Stimulated activated CD4-positive, alpha-beta T cell treated with anti-CD3 and anti-CD28 coated beads, Interleukin-4, amount 100 ng/mL, for 4 hours (primary cell): Measurements from ENCODE around the gene TMEM62.
A peak's percentile ranks its signal among the peaks of the same experiment; 100 is the strongest.
"Not testable (repeated sequence)": the region's sequence is repeated elsewhere in the genome, so short reads cannot be mapped to it uniquely, and the experiment has no call there.

Experiments
- DNase-seq, 2 experiments: peaks; one replicate each; pipeline ENCODE4 v3.0.0-alpha.2; 2020

Gene TMEM62

DNA sequence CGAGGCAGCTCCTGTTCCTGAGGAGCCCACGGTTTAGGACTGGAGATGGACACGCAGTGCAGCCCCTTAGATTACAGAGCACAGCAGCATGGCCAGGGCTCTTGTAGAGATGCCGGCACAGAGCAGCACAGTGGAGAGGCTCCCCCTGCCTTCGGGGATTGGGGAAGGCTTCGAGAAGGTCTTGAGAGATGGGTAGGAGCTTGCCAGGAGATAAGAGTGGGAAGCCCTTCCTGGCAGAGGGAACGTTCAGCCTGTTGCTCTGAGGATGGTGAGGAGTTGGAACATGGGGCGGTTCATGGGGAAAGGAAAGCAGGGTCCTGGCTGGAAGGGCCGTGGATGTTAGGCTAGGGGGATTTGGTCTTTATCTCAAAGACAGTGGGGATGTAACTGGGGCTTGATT lies 77.4 kb downstream of the TMEM62 start:
- DNase-seq = no peak

DNA sequence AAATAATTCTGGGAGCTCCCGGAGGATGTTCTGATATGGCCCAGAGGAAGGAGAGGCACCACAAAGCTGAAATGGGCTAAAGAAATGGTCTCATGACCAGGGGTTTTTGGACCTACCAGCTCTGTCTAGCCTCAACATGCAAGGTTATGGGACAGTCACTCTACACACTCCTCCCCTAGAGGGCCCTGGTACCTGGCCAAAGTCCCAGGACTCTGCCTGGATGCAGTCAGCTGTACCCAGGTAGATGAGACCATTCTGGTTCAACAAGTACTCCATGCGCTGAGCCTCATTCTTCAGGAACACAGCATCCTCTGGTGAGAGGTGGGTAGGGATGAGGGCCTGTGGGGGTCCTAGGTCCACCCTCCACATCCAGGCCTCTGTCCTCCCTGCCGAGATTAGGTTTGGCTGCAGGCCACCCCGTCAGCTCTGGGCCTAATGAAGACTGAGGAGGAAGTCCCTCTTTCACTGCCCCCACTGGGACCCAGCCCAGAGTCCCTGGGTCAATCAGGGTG lies 77.9 kb downstream of the TMEM62 start:
- no peak for DNase-seq

- no peak for DNase-seq
Observed at GRCh38 chr15:43212299-43212698, 78.9 kb downstream of the TMEM62 start.

- no peak for DNase-seq
Observed at GRCh38 chr15:43212951-43213350, 79.6 kb downstream of the TMEM62 start.

DNA sequence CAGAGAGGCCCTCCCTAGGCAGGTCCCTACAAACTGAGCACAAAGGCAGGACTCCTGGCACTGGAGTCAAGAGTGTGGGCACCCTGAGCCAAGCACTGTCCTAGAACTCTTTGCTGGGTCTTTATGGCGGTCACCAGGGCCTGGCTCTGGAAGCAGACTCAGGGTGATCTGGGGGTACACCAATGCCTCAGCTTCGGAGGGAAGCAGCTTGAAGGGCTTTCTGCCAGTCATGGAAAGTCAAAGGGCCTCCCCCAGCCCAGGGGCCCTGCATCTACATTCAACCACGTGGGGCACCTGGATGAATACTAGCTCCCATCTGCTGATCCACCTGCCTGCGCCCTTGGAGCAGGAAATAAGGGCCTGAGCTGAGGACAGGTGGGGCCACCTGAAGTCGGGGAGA lies 80.1 kb downstream of the TMEM62 start:
- DNase-seq = no peak

DNA sequence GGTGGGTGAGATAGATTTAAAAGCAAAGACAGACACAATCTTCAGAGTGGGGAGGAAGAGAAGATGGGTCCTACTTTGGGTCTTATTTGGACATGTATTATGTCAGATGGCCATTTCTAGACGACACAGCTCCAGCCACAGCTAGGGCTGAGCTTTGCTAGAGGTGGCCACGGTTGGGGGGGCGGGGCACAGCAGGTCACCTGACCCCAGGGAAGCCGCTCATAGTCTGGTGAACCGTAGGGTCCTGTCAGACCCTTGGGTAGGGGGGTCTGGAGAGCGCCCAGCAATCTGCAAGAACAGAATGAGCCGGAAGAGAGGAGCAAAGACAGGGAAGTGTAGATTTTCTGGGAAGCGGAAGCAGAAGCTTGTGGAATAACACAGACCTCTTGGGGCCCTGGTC lies 80.8 kb downstream of the TMEM62 start:
- DNase-seq = no peak

- DNase-seq = no peak
Observed at GRCh38 chr15:43214592-43215295, 81.4 kb downstream of the TMEM62 start.

GRCh38 chr15:43215961-43216360 lies 82.6 kb downstream of the TMEM62 start:
- no peak for DNase-seq

DNA sequence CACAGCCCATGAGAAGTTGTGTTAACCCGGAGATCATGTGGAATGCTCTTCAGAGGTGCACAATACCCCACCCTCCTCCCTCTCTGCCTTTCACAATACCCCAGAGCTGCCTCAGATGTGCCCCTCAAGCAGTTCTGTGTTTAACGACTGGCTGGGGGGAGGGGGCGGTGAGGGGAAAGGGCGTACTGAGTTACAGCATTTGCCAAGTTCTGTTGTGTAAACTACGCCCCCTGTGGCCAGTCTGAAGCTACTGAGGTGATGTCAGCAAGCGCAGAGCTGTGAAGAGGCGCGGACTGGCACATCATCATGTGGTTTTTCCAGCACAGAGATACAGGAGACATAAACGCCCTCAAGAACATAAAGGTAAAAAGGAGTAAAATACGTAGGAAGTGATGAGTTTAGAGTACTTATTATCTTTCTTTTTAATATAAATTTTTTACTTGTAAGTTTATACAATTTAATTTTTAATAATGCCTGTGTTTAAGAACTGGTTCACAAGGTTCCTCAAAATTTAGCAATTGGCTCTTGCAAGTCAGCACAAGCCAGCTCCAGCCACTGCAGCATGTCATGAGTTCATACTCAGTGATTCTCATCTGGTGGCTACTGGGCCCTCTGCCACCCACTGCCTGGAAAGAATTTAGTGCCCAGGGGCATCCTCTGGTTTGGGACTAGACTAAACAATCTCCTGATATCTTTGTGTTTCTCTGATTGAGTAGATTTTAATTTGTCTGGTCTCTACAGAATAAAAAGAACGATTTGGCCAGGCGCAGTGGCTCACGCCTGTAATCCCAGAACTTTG lies 85.7 kb downstream of the TMEM62 start:
- DNase-seq = no peak

DNA sequence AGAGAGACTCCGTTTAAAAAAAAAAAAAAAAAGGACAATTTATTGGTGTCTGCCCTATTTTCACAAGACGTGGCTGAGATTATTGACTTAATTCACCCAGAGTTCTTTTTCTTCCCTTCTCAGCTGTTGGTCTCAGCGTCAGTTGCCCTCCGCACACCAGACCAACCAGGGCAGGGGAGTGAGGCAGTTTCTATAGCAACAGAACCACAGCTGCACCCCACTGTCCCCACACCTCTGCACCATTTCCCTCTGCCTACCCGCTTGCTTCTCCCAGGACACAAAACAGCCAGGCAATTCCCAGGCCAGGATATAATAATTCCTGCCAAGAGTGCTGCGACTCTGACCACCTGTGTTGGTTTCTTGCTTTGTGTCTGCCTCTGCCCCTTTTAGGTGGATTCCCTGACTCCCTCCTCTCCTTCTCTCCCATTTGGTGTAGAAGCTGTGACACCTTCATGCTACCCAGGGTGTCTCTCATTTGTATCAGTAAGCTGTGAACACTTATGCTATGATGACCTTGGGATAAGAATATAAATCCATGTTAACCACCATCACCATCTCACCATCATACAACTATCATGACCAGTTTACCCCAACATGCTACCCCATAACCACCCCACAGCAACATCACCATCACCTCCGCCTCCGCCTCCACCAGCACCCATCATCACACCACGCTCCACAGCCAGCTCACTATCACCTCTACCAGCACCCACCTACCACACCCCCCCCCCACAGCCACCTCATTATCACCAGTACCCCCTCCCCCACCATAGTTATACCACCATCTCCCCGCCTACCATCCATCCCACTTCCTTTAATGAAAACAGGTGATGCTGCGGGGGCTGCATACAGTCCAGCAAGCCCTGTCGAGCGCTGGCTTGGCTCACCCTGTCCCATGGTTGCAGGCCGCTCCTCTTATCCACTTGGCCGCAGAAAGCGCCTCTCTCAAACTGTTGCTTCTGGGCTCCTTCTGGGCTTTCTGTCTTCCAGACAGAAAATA lies 86.8 kb downstream of the TMEM62 start:
- no peak for DNase-seq

DNA sequence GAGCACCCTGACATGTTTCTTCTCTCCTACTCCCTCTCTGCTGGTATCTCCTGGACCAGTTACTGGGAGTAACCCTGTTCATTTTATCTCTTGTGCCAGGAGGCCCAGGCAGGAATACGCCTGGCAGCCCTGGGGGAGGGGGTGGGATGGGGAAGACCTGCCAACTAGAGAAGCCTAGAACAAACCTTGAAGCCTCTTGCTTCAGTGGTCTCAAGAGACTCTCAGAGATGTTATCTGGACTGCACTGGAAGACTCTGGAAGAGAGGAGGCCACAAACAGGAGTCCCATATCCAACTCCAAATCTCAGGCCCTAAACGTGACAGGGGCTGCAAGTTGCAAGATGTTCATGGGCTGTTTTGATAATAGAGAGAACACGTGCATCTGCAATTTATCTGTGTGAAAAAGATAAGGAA lies 87.6 kb downstream of the TMEM62 start, which contains the start of gene EPB42:
EPB42 (minus strand) TSS at position 28 of the 413 bp plus-strand sequence. CDS start 193 bp downstream, outside the sequence.
- DNase-seq = no peak

GRCh38 chr15:43221422-43221821 lies 88.0 kb downstream of the TMEM62 start:
- no peak for DNase-seq

GRCh38 chr15:43225201-43225949 lies 92.0 kb downstream of the TMEM62 start:
- peak; percentile 18 to 19 for DNase-seq

DNA sequence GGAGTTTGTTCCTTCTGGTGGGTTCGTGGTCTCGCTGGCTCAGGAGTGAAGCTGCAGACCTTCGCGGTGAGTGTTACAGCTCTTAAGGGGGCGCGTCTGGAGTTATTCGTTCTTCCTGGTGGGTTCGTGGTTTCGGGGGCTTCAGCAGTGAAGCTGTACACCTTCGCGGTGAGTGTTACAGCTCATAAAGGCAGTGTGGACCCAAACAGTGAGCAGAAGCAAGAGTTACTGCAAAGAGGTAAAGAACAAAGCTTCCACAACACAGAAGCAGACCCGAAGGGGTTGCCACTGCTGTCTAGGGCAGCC lies 92.5 kb downstream of the TMEM62 start:
- DNase-seq = not testable (repeated sequence)

DNA sequence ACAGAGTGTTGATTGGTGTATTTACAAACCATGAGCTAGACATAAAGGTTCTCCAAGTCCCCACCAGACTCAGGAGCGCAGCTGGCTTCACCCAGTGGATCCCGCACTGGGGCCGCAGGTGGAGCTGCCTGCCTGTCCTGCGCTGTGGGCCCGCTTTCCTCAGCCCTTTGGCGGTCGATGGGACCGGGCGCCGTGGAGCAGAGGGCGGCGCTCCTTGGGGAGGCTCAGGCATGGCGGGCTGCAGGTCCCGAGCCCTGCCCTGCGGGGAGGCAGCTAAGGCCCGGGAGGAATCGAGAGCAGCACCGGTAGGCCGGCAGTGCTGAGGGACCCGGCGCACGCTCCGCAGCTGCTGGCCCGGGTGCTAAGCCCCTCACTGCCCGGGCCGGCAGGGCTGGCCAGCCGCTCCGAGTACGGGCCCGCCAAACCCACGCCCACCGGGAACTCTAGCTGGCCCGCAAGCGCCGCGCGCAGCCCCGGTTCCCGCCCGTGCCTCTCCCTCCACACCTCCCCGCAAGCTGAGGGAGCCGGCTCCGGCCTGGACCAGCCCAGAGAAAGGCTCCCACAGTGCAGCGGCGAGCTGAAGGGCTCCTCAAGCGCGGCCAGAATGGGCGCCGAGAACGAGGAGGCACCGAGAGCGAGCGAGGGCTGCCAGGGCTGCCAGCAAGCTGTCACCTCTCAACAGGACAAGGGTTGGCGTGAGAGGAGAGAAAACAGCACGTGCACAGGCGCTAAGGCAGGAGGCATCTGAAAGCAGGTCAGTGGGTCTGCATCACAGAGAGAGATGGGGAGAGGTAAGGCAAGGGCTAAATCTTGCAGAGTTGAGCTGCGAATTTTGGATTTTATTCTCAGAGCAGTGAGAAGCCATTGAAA lies 93.3 kb downstream of the TMEM62 start:
- DNase-seq = no peak

DNA sequence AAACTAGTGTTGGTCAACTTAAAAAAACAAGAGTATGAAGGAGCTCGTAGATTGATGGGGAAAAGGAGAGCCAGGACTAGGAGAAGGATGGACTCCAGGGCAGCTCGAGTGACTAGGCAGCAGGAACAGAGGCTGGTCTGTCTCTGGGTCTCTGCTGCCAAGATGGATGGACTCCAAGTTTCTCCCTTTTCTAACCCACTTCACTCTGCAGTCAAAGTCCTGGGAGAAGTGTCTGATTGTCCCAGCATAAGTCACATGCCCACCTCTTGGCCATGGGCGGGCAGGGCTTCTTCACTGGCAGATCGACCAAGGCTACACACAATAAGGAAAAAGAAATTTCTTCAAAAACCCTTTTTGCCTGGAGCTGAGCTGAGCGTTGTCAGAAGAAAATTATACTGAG lies 96.6 kb downstream of the TMEM62 start:
- no peak for DNase-seq

GRCh38 chr15:43230640-43231115 lies 97.3 kb downstream of the TMEM62 start:
- no peak for DNase-seq

GRCh38 chr15:43232289-43232874 lies 99.0 kb downstream of the TMEM62 start:
- DNase-seq = no peak
